ENCODE data around the gene ZNF280D.
"Not testable (repeated sequence)": the region's sequence is repeated elsewhere in the genome, so short reads cannot be mapped to it uniquely, and the experiment has no call there.

ZNF280D gene

GRCh38 chr15:56719021-56719612 lies 14.2 kb downstream of the ZNF280D start:
- H3K4me1 Mint-ChIP-seq (ENCODE audit: low read depth in 2 of 2), result peaks cover 33 to 43% of the 10 kb centered on the region in 2 donors
- H3K36me3 Mint-ChIP-seq (ENCODE audit: insufficient read depth), result no peaks in the 10 kb centered on the region
- H3K27ac Mint-ChIP-seq, result no peak overlapping the region
- no peaks in the 10 kb centered on the region for H3K9me3 Mint-ChIP-seq
- H3K27me3 Mint-ChIP-seq, result no peaks in the 10 kb centered on the region
- ATAC-seq (replicated peaks) (no peak), DNase-seq (no peak)
- H3K4me3 Mint-ChIP-seq, result peak overlapping the region in 1 of 2 donors; percentile 24

- H3K4me3 Mint-ChIP-seq, result peak overlapping the region in 1 of 2 donors; percentile 24
- H3K4me1 Mint-ChIP-seq (ENCODE audit: low read depth in 2 of 2), result peaks cover 28 to 38% of the 10 kb centered on the region in 2 donors
- no peaks in the 10 kb centered on the region for H3K36me3 Mint-ChIP-seq (ENCODE audit: insufficient read depth)
- ATAC-seq (replicated peaks), result no peak
- H3K27ac Mint-ChIP-seq, result no peak overlapping the region
- H3K27me3 Mint-ChIP-seq, result no peaks in the 10 kb centered on the region
- no peak for DNase-seq
- no peaks in the 10 kb centered on the region for H3K9me3 Mint-ChIP-seq
Measured at GRCh38 chr15:56718560-56718959, 14.7 kb downstream of the ZNF280D start.

GRCh38 chr15:56716334-56716733 lies 17.0 kb downstream of the ZNF280D start:
- no peaks in the 10 kb centered on the region for H3K27me3 Mint-ChIP-seq
- H3K36me3 Mint-ChIP-seq (ENCODE audit: insufficient read depth), result no peaks in the 10 kb centered on the region
- no peak overlapping the region for H3K4me3 Mint-ChIP-seq

GRCh38 chr15:56715220-56715619 lies 18.1 kb downstream of the ZNF280D start:
- H3K27me3 Mint-ChIP-seq, result no peaks in the 10 kb centered on the region
- no peak overlapping the region for H3K27ac Mint-ChIP-seq
- H3K4me3 Mint-ChIP-seq, result no peak overlapping the region
- no peaks in the 10 kb centered on the region for H3K9me3 Mint-ChIP-seq
- peaks cover 18 to 29% of the 10 kb centered on the region in 2 donors for H3K4me1 Mint-ChIP-seq (ENCODE audit: low read depth in 2 of 2)
- DNase-seq (no peak), ATAC-seq (replicated peaks) (no peak)
- H3K36me3 Mint-ChIP-seq (ENCODE audit: insufficient read depth), result no peaks in the 10 kb centered on the region

More at GRCh38 chr15:56716334-56716733, 17.0 kb downstream of the ZNF280D start:
- H3K27ac Mint-ChIP-seq, result no peak overlapping the region
- no peaks in the 10 kb centered on the region for H3K9me3 Mint-ChIP-seq
- DNase-seq (no peak), ATAC-seq (replicated peaks) (no peak)
- H3K4me1 Mint-ChIP-seq (ENCODE audit: low read depth in 2 of 2), result peaks cover 22 to 35% of the 10 kb centered on the region in 2 donors

GRCh38 chr15:56709502-56709901 lies 23.8 kb downstream of the ZNF280D start:
- not testable (repeated sequence) for H3K4me3 Mint-ChIP-seq; H3K9me3 Mint-ChIP-seq; H3K36me3 Mint-ChIP-seq (ENCODE audit: insufficient read depth); DNase-seq; H3K27me3 Mint-ChIP-seq; H3K27ac Mint-ChIP-seq; H3K4me1 Mint-ChIP-seq (ENCODE audit: low read depth in 2 of 2); ATAC-seq (replicated peaks)

- Mint-ChIP-seq H3K36me3 (ENCODE audit: insufficient read depth) (peaks cover 26% of the 10 kb centered on the region), H3K27me3 (no peaks in the 10 kb centered on the region), H3K27ac (no peak overlapping the region), H3K9me3 (no peaks in the 10 kb centered on the region), H3K4me1 (ENCODE audit: low read depth in 2 of 2) (no peaks in the 10 kb centered on the region), H3K4me3 (no peak overlapping the region)
- DNase-seq (no peak), ATAC-seq (replicated peaks) (no peak)
Measured at GRCh38 chr15:56699743-56700142, 33.6 kb downstream of the ZNF280D start.

- H3K27ac Mint-ChIP-seq, result no peak overlapping the region
- no peaks in the 10 kb centered on the region for H3K4me1 Mint-ChIP-seq (ENCODE audit: low read depth in 2 of 2)
- peaks cover 12% of the 10 kb centered on the region for H3K36me3 Mint-ChIP-seq (ENCODE audit: insufficient read depth)
- no peaks in the 10 kb centered on the region for H3K27me3 Mint-ChIP-seq
- no peak for ATAC-seq (replicated peaks)
- H3K9me3 Mint-ChIP-seq, result no peaks in the 10 kb centered on the region
- DNase-seq, result no peak
- H3K4me3 Mint-ChIP-seq, result no peak overlapping the region
Measured at GRCh38 chr15:56698270-56698669, 35.0 kb downstream of the ZNF280D start.

- no peak overlapping the region for H3K4me3 Mint-ChIP-seq
- DNase-seq, result no peak
- H3K4me1 Mint-ChIP-seq (ENCODE audit: low read depth in 2 of 2), result no peaks in the 10 kb centered on the region
- no peak for ATAC-seq (replicated peaks)
- peak overlapping the region in 1 of 2 donors; percentile 45 for H3K27ac Mint-ChIP-seq
- no peaks in the 10 kb centered on the region for H3K9me3 Mint-ChIP-seq
- no peaks in the 10 kb centered on the region for H3K27me3 Mint-ChIP-seq
- no peaks in the 10 kb centered on the region for H3K36me3 Mint-ChIP-seq (ENCODE audit: insufficient read depth)
Measured at GRCh38 chr15:56693761-56694160, 39.5 kb downstream of the ZNF280D start.

GRCh38 chr15:56690733-56691132 lies 42.6 kb downstream of the ZNF280D start:
- Mint-ChIP-seq H3K4me1 (ENCODE audit: low read depth in 2 of 2) (no peaks in the 10 kb centered on the region), H3K9me3 (no peaks in the 10 kb centered on the region), H3K36me3 (ENCODE audit: insufficient read depth) (peaks cover 5% of the 10 kb centered on the region), H3K27me3 (no peaks in the 10 kb centered on the region), H3K4me3 (no peak overlapping the region), H3K27ac (no peak overlapping the region)
- no peak for DNase-seq
- no peak for ATAC-seq (replicated peaks)

GRCh38 chr15:56683908-56684307 lies 49.4 kb downstream of the ZNF280D start:
- Mint-ChIP-seq H3K4me1 (ENCODE audit: low read depth in 2 of 2) (no peaks in the 10 kb centered on the region), H3K27me3 (no peaks in the 10 kb centered on the region), H3K4me3 (no peak overlapping the region), H3K36me3 (ENCODE audit: insufficient read depth) (peaks cover 12% of the 10 kb centered on the region), H3K9me3 (no peaks in the 10 kb centered on the region), H3K27ac (no peak overlapping the region)
- ATAC-seq (replicated peaks), result no peak
- DNase-seq, result no peak

- Mint-ChIP-seq H3K27me3 (no peaks in the 10 kb centered on the region), H3K4me3 (no peak overlapping the region), H3K36me3 (ENCODE audit: insufficient read depth) (peaks cover 15% of the 10 kb centered on the region), H3K27ac (no peak overlapping the region), H3K9me3 (no peaks in the 10 kb centered on the region), H3K4me1 (ENCODE audit: low read depth in 2 of 2) (peaks cover 0 to 3% of the 10 kb centered on the region in 2 donors)
- DNase-seq (no peak), ATAC-seq (replicated peaks) (no peak)
Measured at GRCh38 chr15:56681113-56681512, 52.2 kb downstream of the ZNF280D start.

GRCh38 chr15:56679225-56679624 lies 54.1 kb downstream of the ZNF280D start:
- ATAC-seq (replicated peaks) (no peak), DNase-seq (no peak)
- H3K9me3 Mint-ChIP-seq, result no peaks in the 10 kb centered on the region
- no peaks in the 10 kb centered on the region for H3K27me3 Mint-ChIP-seq
- peaks cover 15% of the 10 kb centered on the region for H3K36me3 Mint-ChIP-seq (ENCODE audit: insufficient read depth)
- H3K4me1 Mint-ChIP-seq (ENCODE audit: low read depth in 2 of 2), result peaks cover 0 to 3% of the 10 kb centered on the region in 2 donors
- no peak overlapping the region for H3K4me3 Mint-ChIP-seq
- no peak overlapping the region for H3K27ac Mint-ChIP-seq

GRCh38 chr15:56678571-56678970 lies 54.7 kb downstream of the ZNF280D start:
- no peak for ATAC-seq (replicated peaks)
- Mint-ChIP-seq H3K4me1 (ENCODE audit: low read depth in 2 of 2) (peaks cover 0 to 3% of the 10 kb centered on the region in 2 donors), H3K27ac (no peak overlapping the region), H3K27me3 (no peaks in the 10 kb centered on the region), H3K4me3 (no peak overlapping the region), H3K36me3 (ENCODE audit: insufficient read depth) (peaks cover 15% of the 10 kb centered on the region), H3K9me3 (no peaks in the 10 kb centered on the region)
- DNase-seq, result no peak

GRCh38 chr15:56677271-56677670 lies 56.0 kb downstream of the ZNF280D start:
- no peaks in the 10 kb centered on the region for H3K9me3 Mint-ChIP-seq
- peaks cover 15% of the 10 kb centered on the region for H3K36me3 Mint-ChIP-seq (ENCODE audit: insufficient read depth)
- peaks cover 0 to 7% of the 10 kb centered on the region in 2 donors for H3K4me1 Mint-ChIP-seq (ENCODE audit: low read depth in 2 of 2)
- no peak overlapping the region for H3K4me3 Mint-ChIP-seq
- H3K27ac Mint-ChIP-seq, result no peak overlapping the region
- DNase-seq, result no peak
- no peaks in the 10 kb centered on the region for H3K27me3 Mint-ChIP-seq
- no peak for ATAC-seq (replicated peaks)
